HepG2 (cell line): Measurements from ENCODE around the gene SUPT6H. TPM values are rescaled to one million over a fixed set of nuclear protein-coding genes. Genes with fewer than 3 reads are reported as not detected.

Experiments used
- ATAC-seq: fragments of 200-7000 bp; cut with Tn5 transposase; 3 replicates; pipeline ENCODE4 v1.9.1; 2020; ENCODE audit warnings: mild to moderate bottlenecking, moderate library complexity
- BruUV-seq: library from RNA; stranded (reverse); fragments of 400-500 nt; replicated peaks from 2 replicates; lab custom pipeline; 2021; lab: Mats Ljungman, UMichigan
- CTCF ChIA-PET: fragments of 300-600 bp; formaldehyde crosslinking; extraction: SDS; loops from one replicate; lab custom pipeline; 2021; ENCODE audit warnings: low total read pairs, inconsistent platforms, low intra/inter-chr PET ratio; lab: Yijun Ruan, JAX
- POLR2A ChIA-PET: fragments of 350-600 bp; sonication (Branson Sonifier 250); formaldehyde crosslinking; loops from one replicate; lab custom pipeline; 2020; ENCODE audit warnings: antibody characterized with exemption, inconsistent platforms; lab: Yijun Ruan, JAX
- DNase-seq: peaks from one replicate; pipeline ENCODE4 v3.0.0-alpha.2; 2015; ENCODE audit warnings: low spot score
- FAIRE-seq: peaks from 3 replicates; lab custom pipeline; 2011; peaks lifted over from hg19 to GRCh38; lab: Jason Lieb, UNC
- H2AFZ ChIP-seq: one replicate; pipeline ENCODE4 v1.6.1; 2011; ENCODE audit warnings: low read length, inconsistent platforms
- H3K27ac ChIP-seq: fragments of 300-600 bp; 3 replicates; pipeline ENCODE4 v1.8.0; 2011; ENCODE audit warnings: mixed run types, mild to moderate bottlenecking, mixed read lengths, low read length, inconsistent platforms; ENCODE audit not compliant: insufficient read depth; ENCODE audit errors: extremely low read length
- H3K27me3 ChIP-seq, 2 experiments: fragments of 200-600 bp in 1 of 2; 2 replicates in 1 of 2; 3 replicates in 1 of 2; pipeline versions ENCODE4 v1.6.0 to v1.8.0; 2011; ENCODE audit warnings: low read length in 2 of 2, mild to moderate bottlenecking in 2 of 2, moderate library complexity in 2 of 2, inconsistent platforms in 1 of 2; ENCODE audit not compliant: insufficient read depth in 2 of 2, control insufficient read depth in 1 of 2
- H3K36me3 ChIP-seq, 2 experiments: fragments of 200-600 bp in 1 of 2; replicated peaks in 1 of 2; 2 replicates in 1 of 2; 3 replicates in 1 of 2; pipeline versions ENCODE4 v1.5.1 to v1.8.0; 2011; ENCODE audit warnings: low read length in 2 of 2, inconsistent platforms in 1 of 2; ENCODE audit not compliant: insufficient read depth in 2 of 2, control insufficient read depth in 1 of 2
- H3K4me1 ChIP-seq: 2 replicates; pipeline ENCODE4 v1.5.1; 2012; ENCODE audit warnings: low read length, inconsistent platforms; ENCODE audit not compliant: insufficient read depth
- H3K4me2 ChIP-seq: 2 replicates; pipeline ENCODE4 v1.6.0; 2011; ENCODE audit warnings: low read depth, low read length, inconsistent platforms
- H3K4me3 ChIP-seq, 3 experiments: fragments of 200-600 bp in 1 of 3; sonication (generic), shearing (Covaris generic) in 1 of 3; replicated peaks in 1 of 3; 2 replicates each; pipeline ENCODE4 v1.5.1; 2011 to 2016; ENCODE audit warnings: low read length in 3 of 3, inconsistent platforms in 2 of 3, low read depth in 2 of 3, mild to moderate bottlenecking in 2 of 3, control low read depth in 1 of 3, mixed read lengths in 1 of 3; ENCODE audit not compliant: insufficient read depth in 1 of 3
- H3K79me2 ChIP-seq: one replicate; pipeline ENCODE4 v1.6.1; 2011; ENCODE audit warnings: low read length, inconsistent platforms; ENCODE audit not compliant: insufficient read depth
- H3K9ac ChIP-seq: 2 replicates; pipeline ENCODE4 v1.6.0; 2011; ENCODE audit warnings: mild to moderate bottlenecking, low read depth, low read length, inconsistent platforms; ENCODE audit not compliant: insufficient read depth
- H3K9me3 ChIP-seq: 2 replicates; pipeline ENCODE4 v1.5.1; 2012; ENCODE audit warnings: mild to moderate bottlenecking, low read length
- H4K20me1 ChIP-seq: 2 replicates; pipeline ENCODE4 v1.6.0; 2011; ENCODE audit warnings: inconsistent platforms, mild to moderate bottlenecking, low read length, moderate library complexity; ENCODE audit not compliant: insufficient read depth
- KLF16 ChIP-seq, 2 experiments: sonication (generic) in 1 of 2; formaldehyde crosslinking in 1 of 2; IDR thresholded peaks; 2 replicates each; pipeline versions ENCODE4 v1.6.1 to v1.8.0; 2016 to 2023; ENCODE audit warnings: missing genetic modification reagents in 2 of 2, missing compliant biosample characterization in 1 of 2
- SNAI1 ChIP-seq: sonication (generic); formaldehyde crosslinking; IDR thresholded peaks from 2 replicates; pipeline ENCODE4 v1.5.0; 2020; ENCODE audit warnings: mild to moderate bottlenecking, missing genetic modification reagents, borderline replicate concordance
- ZBTB20 ChIP-seq: sonication (generic); formaldehyde crosslinking; IDR thresholded peaks from 2 replicates; pipeline ENCODE4 v1.8.1; 2023; ENCODE audit warnings: missing genetic modification reagents, low read depth, mild to moderate bottlenecking, borderline replicate concordance
- ZNF335 ChIP-seq: sonication (generic); formaldehyde crosslinking; IDR thresholded peaks from 2 replicates; pipeline ENCODE4 v1.4.0; 2020; ENCODE audit warnings: missing genetic modification reagents
- ZNF713 ChIP-seq: sonication (generic); formaldehyde crosslinking; IDR thresholded peaks from 2 replicates; pipeline ENCODE4 v1.4.0; 2020; ENCODE audit warnings: mild to moderate bottlenecking, missing genetic modification reagents
- WGBS: methylation state at CpG from one replicate; pipeline ENCODE4 v1.1.6; 2017; ENCODE audit warnings: low lambda C conversion rate; 5-methylcytosine and 5-hydroxymethylcytosine counted together
- in situ Hi-C: cut with HindIII; loops from 2 replicates; pipeline ENCODE4 v1.10.0; 2017; ENCODE audit warnings: low pct_unique_long_range_greater_than_20kb; ENCODE audit not compliant: extremely low pct_ligation_motif_present
- intact Hi-C: fragments of 100-400 bp; cut with micrococcal nuclease; formaldehyde crosslinking; loops from one replicate; pipeline ENCODE4 v1.10.0; 2022; ENCODE audit not compliant: unreplicated experiment
- polyA plus RNA-seq, 8 experiments: library from polyadenylated mRNA; depleted of rRNA in 3 of 8; stranded (reverse) in 7 of 8; unstranded in 1 of 8; fragments of >200 nt; fragmentation: Illumina TruSeq in 4 of 8; extraction: Trizol in 4 of 8; gene quantifications; 2 replicates each; pipeline versions ENCODE4 v1.2.1 to v1.2.3, GENCODE V29; 2011 to 2016; ENCODE audit warnings: low read depth in 4 of 8, missing spikeins in 1 of 8, mixed read lengths in 1 of 8; ENCODE audit not compliant: insufficient read depth in 1 of 8
- total RNA-seq, 5 experiments: library from RNA; depleted of rRNA; stranded (reverse); fragments of >200 nt; fragmentation: Illumina TruSeq; extraction: Trizol; gene quantifications; 2 replicates each; pipeline ENCODE4 v1.2.3, GENCODE V29; 2016; ENCODE audit warnings: low read depth in 1 of 5
- TF ChIP-seq, protein P1 (sequence below): sonication (generic); formaldehyde crosslinking; IDR thresholded peaks from 2 replicates; pipeline ENCODE4 v1.4.0; 2020; ENCODE audit warnings: mild to moderate bottlenecking, missing genetic modification reagents
- TF ChIP-seq, protein P2 (sequence below): sonication (generic); IDR thresholded peaks from 2 replicates; pipeline ENCODE4 v1.6.1; 2016; ENCODE audit warnings: low read depth, borderline replicate concordance
- TF ChIP-seq, protein P3 (sequence below): sonication (generic); formaldehyde crosslinking; IDR thresholded peaks from 2 replicates; pipeline ENCODE4 v1.8.1; 2023; ENCODE audit warnings: mild to moderate bottlenecking, missing genetic modification reagents
- TF ChIP-seq, protein P4 (sequence below): sonication (generic); formaldehyde crosslinking; IDR thresholded peaks from 2 replicates; pipeline ENCODE4 v1.4.0; 2020; ENCODE audit warnings: missing genetic modification reagents
- TF ChIP-seq, protein P5 (sequence below): sonication (generic); formaldehyde crosslinking; IDR thresholded peaks from 2 replicates; pipeline ENCODE4 v1.8.0; 2022; ENCODE audit warnings: missing genetic modification reagents, mild to moderate bottlenecking, inconsistent platforms, borderline replicate concordance
- TF ChIP-seq, protein P6 (sequence below): sonication (generic); formaldehyde crosslinking; IDR thresholded peaks from 2 replicates; pipeline ENCODE4 v1.5.0; 2020; ENCODE audit warnings: missing genetic modification reagents

Gene SUPT6H
- total and polyA plus RNA-seq, 2 of the 13 experiments (the other 11 are each of a cell fraction or from before 2014, with no cell fraction given), result 32.7 to 39.9 TPM

DNA sequence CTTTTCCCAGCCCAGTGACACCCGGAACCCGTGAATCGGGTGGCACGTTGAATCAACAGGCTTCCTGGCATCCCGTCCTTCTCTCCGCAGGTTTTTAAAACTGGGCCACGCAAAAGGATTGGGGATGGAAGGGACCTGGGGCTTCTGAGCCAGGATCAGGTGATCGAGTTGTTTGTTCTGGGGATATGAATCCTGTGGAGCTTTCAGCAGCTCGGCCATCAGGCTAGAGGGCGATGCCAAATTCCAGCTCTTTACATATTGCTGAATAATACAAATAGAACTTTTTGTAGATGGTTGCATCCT lies 473 bp downstream of the SUPT6H start:
- ATAC-seq (peak; percentile 47), FAIRE-seq (no peak), DNase-seq (no peak)
- H3K36me3 ChIP-seq, result peaks cover 0 to 14% of the 10 kb centered on the region in 2 experiments; a peak in 3 of 5 replicates
- H3K9me3 ChIP-seq, result no peaks in the 10 kb centered on the region
- TSS peak; percentile 75 for BruUV-seq
- peak overlapping the region; percentile 73 to 91 (median 88) for H3K4me3 ChIP-seq
- 5% methylated on average over 4 of the region's 10 CpGs for WGBS
- H3K27me3 ChIP-seq, result no peaks in the 10 kb centered on the region; a peak in 2 of 5 replicates
- intact Hi-C loops, result loop anchor here (5.0 kb wide), 1 partner anchor 35 kb away; no protein-coding TSS in a partner anchor
- ChIA-PET POLR2A (interaction anchor here (1.1 to 5.2 kb wide), 13 partner anchors 14 to 83 kb away, joined by 3 to 69 read pairs (median 9); partner anchors contain the start of genes BLTP2, NEK8, PROCA1 and RPL23A), CTCF (no interaction called here)
- in situ Hi-C loops, result no loop called here
- H3K4me1 ChIP-seq, result peaks cover 52% of the 10 kb centered on the region
- peaks cover 75% of the 10 kb centered on the region for H3K79me2 ChIP-seq
- peak overlapping the region; percentile 94 for H3K9ac ChIP-seq
- peak overlapping the region; percentile 94 for H3K4me2 ChIP-seq
- H4K20me1 ChIP-seq, result no peaks in the 10 kb centered on the region; the same call in none of the 2 replicates
- H2AFZ ChIP-seq, result no peak overlapping the region
- H3K27ac ChIP-seq, result peak overlapping the region; percentile 91
- TF ChIP-seq ZNF713 (CRISPR knock-in tag) (no peak), SNAI1 (CRISPR knock-in tag) (0 out of 2 replicates have a peak, but pooled peaks have one; percentile 23), ZNF335 (CRISPR knock-in tag) (0 out of 2 replicates have a peak, but pooled peaks have one; percentile 12), ZBTB20 (no peak), KLF16 (CRISPR knock-in tag; IDR thresholded peaks at IDR 0.05) (0 out of 4 replicates have a peak, but pooled peaks of 1 of the 2 experiments have one; percentile 5)
- TF ChIP-seq, protein P1, sequence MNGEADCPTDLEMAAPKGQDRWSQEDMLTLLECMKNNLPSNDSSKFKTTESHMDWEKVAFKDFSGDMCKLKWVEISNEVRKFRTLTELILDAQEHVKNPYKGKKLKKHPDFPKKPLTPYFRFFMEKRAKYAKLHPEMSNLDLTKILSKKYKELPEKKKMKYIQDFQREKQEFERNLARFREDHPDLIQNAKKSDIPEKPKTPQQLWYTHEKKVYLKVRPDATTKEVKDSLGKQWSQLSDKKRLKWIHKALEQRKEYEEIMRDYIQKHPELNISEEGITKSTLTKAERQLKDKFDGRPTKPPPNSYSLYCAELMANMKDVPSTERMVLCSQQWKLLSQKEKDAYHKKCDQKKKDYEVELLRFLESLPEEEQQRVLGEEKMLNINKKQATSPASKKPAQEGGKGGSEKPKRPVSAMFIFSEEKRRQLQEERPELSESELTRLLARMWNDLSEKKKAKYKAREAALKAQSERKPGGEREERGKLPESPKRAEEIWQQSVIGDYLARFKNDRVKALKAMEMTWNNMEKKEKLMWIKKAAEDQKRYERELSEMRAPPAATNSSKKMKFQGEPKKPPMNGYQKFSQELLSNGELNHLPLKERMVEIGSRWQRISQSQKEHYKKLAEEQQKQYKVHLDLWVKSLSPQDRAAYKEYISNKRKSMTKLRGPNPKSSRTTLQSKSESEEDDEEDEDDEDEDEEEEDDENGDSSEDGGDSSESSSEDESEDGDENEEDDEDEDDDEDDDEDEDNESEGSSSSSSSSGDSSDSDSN, result 0 out of 2 replicates have a peak, but pooled peaks have one; percentile 12
- TF ChIP-seq, protein P2, sequence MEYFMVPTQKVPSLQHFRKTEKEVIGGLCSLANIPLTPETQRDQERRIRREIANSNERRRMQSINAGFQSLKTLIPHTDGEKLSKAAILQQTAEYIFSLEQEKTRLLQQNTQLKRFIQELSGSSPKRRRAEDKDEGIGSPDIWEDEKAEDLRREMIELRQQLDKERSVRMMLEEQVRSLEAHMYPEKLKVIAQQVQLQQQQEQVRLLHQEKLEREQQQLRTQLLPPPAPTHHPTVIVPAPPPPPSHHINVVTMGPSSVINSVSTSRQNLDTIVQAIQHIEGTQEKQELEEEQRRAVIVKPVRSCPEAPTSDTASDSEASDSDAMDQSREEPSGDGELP, result peak; percentile 37
- TF ChIP-seq, protein P3, sequence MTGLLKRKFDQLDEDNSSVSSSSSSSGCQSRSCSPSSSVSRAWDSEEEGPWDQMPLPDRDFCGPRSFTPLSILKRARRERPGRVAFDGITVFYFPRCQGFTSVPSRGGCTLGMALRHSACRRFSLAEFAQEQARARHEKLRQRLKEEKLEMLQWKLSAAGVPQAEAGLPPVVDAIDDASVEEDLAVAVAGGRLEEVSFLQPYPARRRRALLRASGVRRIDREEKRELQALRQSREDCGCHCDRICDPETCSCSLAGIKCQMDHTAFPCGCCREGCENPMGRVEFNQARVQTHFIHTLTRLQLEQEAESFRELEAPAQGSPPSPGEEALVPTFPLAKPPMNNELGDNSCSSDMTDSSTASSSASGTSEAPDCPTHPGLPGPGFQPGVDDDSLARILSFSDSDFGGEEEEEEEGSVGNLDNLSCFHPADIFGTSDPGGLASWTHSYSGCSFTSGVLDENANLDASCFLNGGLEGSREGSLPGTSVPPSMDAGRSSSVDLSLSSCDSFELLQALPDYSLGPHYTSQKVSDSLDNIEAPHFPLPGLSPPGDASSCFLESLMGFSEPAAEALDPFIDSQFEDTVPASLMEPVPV (CRISPR knock-in tag), result 0 out of 2 replicates have a peak, but pooled peaks have one; percentile 9
- TF ChIP-seq, protein P4, sequence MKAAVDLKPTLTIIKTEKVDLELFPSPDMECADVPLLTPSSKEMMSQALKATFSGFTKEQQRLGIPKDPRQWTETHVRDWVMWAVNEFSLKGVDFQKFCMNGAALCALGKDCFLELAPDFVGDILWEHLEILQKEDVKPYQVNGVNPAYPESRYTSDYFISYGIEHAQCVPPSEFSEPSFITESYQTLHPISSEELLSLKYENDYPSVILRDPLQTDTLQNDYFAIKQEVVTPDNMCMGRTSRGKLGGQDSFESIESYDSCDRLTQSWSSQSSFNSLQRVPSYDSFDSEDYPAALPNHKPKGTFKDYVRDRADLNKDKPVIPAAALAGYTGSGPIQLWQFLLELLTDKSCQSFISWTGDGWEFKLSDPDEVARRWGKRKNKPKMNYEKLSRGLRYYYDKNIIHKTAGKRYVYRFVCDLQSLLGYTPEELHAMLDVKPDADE (CRISPR knock-in tag), result peak; percentile 57; the same call in 1 of the 2 replicates
- TF ChIP-seq, protein P5, sequence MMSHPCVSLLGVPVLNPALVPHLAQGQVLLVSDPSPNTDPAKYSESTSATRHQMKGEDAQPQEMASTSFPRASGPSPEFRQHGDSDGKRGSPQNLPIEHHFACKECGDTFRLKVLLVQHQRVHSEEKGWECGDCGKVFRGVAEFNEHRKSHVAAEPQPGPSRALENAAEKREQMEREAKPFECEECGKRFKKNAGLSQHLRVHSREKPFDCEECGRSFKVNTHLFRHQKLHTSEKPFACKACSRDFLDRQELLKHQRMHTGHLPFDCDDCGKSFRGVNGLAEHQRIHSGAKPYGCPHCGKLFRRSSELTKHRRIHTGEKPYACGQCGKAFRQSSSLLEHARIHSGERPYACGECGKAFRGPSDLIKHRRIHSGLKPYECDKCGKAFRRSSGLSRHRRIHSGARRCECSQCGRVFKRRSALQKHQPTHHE, result 0 out of 2 replicates have a peak, but pooled peaks have one; percentile 38
- TF ChIP-seq, protein P6, sequence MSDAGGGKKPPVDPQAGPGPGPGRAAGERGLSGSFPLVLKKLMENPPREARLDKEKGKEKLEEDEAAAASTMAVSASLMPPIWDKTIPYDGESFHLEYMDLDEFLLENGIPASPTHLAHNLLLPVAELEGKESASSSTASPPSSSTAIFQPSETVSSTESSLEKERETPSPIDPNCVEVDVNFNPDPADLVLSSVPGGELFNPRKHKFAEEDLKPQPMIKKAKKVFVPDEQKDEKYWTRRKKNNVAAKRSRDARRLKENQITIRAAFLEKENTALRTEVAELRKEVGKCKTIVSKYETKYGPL, result no peak
